Ecto neural progenitor cell (in vitro differentiated cells): ENCODE results near the gene MSANTD2.

Experiments used
- DNase-seq: peaks from one replicate; pipeline ENCODE4 v3.0.0-alpha.2; 2018; ENCODE audit warnings: low spot score

The MSANTD2 gene

GRCh38 chr11:124817036-124817435 lies 16.8 kb upstream of the MSANTD2 start:
- DNase-seq = no peak

GRCh38 chr11:124814739-124815138 lies 14.5 kb upstream of the MSANTD2 start:
- DNase-seq = no peak

- no peak for DNase-seq
Measured at GRCh38 chr11:124812876-124813275, 12.7 kb upstream of the MSANTD2 start.

GRCh38 chr11:124811399-124812125 lies 11.4 kb upstream of the MSANTD2 start:
- DNase-seq = no peak

GRCh38 chr11:124807660-124808270 lies 7.6 kb upstream of the MSANTD2 start:
- DNase-seq = no peak

- DNase-seq = no peak
Measured at GRCh38 chr11:124807201-124807600, 7.0 kb upstream of the MSANTD2 start.

- DNase-seq = no peak
Measured at GRCh38 chr11:124804884-124805283, 4.7 kb upstream of the MSANTD2 start.

- DNase-seq = no peak
Measured at GRCh38 chr11:124801636-124802312, 1.6 kb upstream of the MSANTD2 start.

GRCh38 chr11:124801014-124801413 lies 808 bp upstream of the MSANTD2 start:
- DNase-seq = no peak

GRCh38 chr11:124799348-124800225 lies 619 bp downstream of the MSANTD2 start:
- DNase-seq = peak; percentile 79

- no peak for DNase-seq
Measured at GRCh38 chr11:124798991-124799347, 1.2 kb downstream of the MSANTD2 start.

- no peak for DNase-seq
Measured at GRCh38 chr11:124796312-124796711, 3.9 kb downstream of the MSANTD2 start.

GRCh38 chr11:124793466-124794278 lies 6.5 kb downstream of the MSANTD2 start:
- DNase-seq = no peak

- DNase-seq = no peak
Measured at GRCh38 chr11:124791626-124792341, 8.4 kb downstream of the MSANTD2 start.

GRCh38 chr11:124788521-124788920 lies 11.7 kb downstream of the MSANTD2 start:
- no peak for DNase-seq

GRCh38 chr11:124784051-124784450 lies 16.2 kb downstream of the MSANTD2 start:
- no peak for DNase-seq

- no peak for DNase-seq
Measured at GRCh38 chr11:124783002-124783401, 17.2 kb downstream of the MSANTD2 start.

- DNase-seq = no peak
Measured at GRCh38 chr11:124779568-124779967, 20.6 kb downstream of the MSANTD2 start.

GRCh38 chr11:124778281-124778680 lies 21.9 kb downstream of the MSANTD2 start:
- DNase-seq = no peak

- DNase-seq = no peak
Measured at GRCh38 chr11:124776865-124777645, 23.2 kb downstream of the MSANTD2 start.
